Aorta (tissue), 5 donors: ENCODE measurements around the gene XRCC1. TPM values are rescaled to one million over a fixed set of nuclear protein-coding genes. Genes with fewer than 3 reads are reported as not detected.

ENCODE experiments used
- ATAC-seq: fragments of 200-7000 bp; cut with Tn5 transposase; one replicate; pipeline ENCODE4 v1.9.1; 2022; ENCODE audit warnings: moderate library complexity; ENCODE audit not compliant: low FRiP score
- DNase-seq, 2 donors: peaks; one replicate each; pipeline ENCODE4 v3.0.0-alpha.2; 2020
- H3K27ac ChIP-seq, 2 donors: one replicate each; pipeline ENCODE4 v1.5.1; 2013; ENCODE audit warnings: low read length in 2 of 2, mild to moderate bottlenecking in 2 of 2, moderate library complexity in 2 of 2, control low read depth in 1 of 2, inconsistent platforms in 1 of 2, low read depth in 1 of 2
- H3K27me3 ChIP-seq, 2 donors: one replicate each; pipeline ENCODE4 v1.6.1; 2013; ENCODE audit warnings: control low read depth in 1 of 2, low read length in 1 of 2, mild to moderate bottlenecking in 1 of 2, moderate library complexity in 1 of 2; ENCODE audit not compliant: insufficient read depth in 2 of 2, control insufficient read depth in 1 of 2
- H3K36me3 ChIP-seq, 2 donors: one replicate each; pipeline ENCODE4 v1.6.1; 2013; ENCODE audit warnings: control low read depth in 1 of 2, low read length in 1 of 2, mild to moderate bottlenecking in 1 of 2; ENCODE audit not compliant: insufficient read depth in 2 of 2, control insufficient read depth in 1 of 2
- H3K4me1 ChIP-seq, 2 donors: one replicate each; pipeline ENCODE4 v1.6.1; 2013; ENCODE audit warnings: low read length in 2 of 2, control low read depth in 1 of 2, mild to moderate bottlenecking in 1 of 2, moderate library complexity in 1 of 2; ENCODE audit not compliant: insufficient read depth in 2 of 2, control insufficient read depth in 1 of 2
- H3K4me3 ChIP-seq, 2 donors: one replicate each; pipeline ENCODE4 v1.5.1; 2013; ENCODE audit warnings: low read length in 2 of 2, control low read depth in 1 of 2, mild to moderate bottlenecking in 1 of 2
- H3K9me3 ChIP-seq: one replicate; pipeline ENCODE4 v1.6.1; 2013; ENCODE audit warnings: mild to moderate bottlenecking, low read length; ENCODE audit not compliant: control insufficient read depth
- WGBS, 2 donors: extraction: QIAGEN DNeasy Blood & Tissue Kit; methylation state at CpG; one replicate each; pipeline ENCODE4 v1.1.7; 2013; 5-methylcytosine and 5-hydroxymethylcytosine counted together
- intact Hi-C, 2 donors: fragments of 100-400 bp; cut with DNase I; formaldehyde crosslinking; loops; one replicate each; pipeline versions ENCODE4 v1.14.2 to v1.15.0; 2022
- polyA plus RNA-seq, 2 donors: library from polyadenylated mRNA; stranded (reverse); fragments of 200-250 nt; gene quantifications; one replicate each; pipeline ENCODE4 v1.2.3, GENCODE V29; 2013
- total RNA-seq, 2 donors: library from RNA; stranded (reverse); fragmentation: NEBNext Ultra II Directional; extraction: Animal tissue kit (Norgen Biotek cat#: 25700); gene quantifications; one replicate each; pipeline ENCODE4 v1.2.1, GENCODE V29; 2021
- donor health status: healthy with polysubstance abuse.
- donor health status: Bipolar disorder and iron deficiency.
- donor health status: DM: no; HTN: no; CAD: no.
- donor health status: DM: no; HTN: no; CAD: no.
- donor health status: DM: yes; HTN: yes; CAD: no.

The XRCC1 gene
- total and polyA plus RNA-seq, 4 donors: 12.1 to 30.2 (median 24.8) TPM

DNA sequence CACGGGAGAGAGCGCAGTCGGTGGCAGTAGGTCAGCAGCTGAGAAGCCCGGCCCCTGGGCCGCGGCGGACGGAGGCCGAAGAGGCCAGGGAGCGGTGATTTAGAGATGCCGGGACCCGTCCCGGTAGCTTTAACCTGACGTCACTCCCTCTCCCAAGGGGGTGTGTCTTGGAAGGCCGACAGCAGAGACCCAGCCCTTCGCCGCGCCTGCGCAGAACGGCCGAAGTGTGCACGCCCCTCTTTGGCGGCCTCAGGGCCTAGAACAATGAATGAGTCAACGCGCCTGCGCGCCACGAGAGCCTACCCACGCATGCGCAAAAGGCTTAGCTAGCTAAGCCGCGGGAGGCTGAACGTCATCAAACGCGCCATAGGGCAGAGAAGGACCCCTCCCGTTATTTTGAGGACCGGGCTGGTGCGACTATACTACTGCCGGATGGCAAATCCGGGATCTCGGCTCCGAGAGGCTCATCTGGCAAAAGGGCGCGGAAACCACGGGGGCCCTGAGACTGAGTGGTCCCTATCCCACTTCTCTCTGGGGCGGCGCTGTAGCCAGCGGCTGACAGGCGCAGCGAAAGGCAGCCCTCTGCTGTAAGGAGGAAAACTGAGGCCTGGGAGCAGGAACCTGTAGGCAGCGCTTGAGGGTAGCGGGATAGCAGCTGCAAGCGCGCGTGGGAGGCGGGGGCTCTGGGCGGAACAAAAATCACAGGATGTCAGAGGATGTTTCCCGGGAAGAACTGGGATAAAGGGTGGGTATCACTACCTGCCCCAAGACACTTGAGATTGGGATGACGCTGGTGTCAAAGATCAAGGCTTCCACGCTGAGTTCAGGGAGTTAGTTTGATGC is 20.9 kb upstream of the XRCC1 start, which contains the start of the genes IRGQ and ZNF576:
Gene IRGQ (minus strand): TSS at position 136 of the 843 bp plus-strand sequence. CDS start 796 bp downstream, outside the sequence.
Gene ZNF576 (plus strand): TSS at position 597 of the 843 bp plus-strand sequence. CDS start 514 bp downstream, outside the sequence.
- H3K27me3 ChIP-seq: no peaks in the 10 kb centered on the region
- ATAC-seq (peak; percentile 97), DNase-seq (peak; percentile 100)
- peak within 1 kb of the TSS; percentile 45 to 74 for H3K4me3 ChIP-seq
- 0% methylated on average over 58 to 60 of the region's 60 CpGs for WGBS, 2 donors
- intact Hi-C loops: loop anchor here (1.0 to 2.0 kb wide), 2 partner anchors 21 to 63 kb away; partner anchors contain the start of genes PINLYP (in 2 of the 2), XRCC1 (in 2 of the 2) and ZNF575 (in 1 of the 2)
- no peaks in the 10 kb centered on the region for H3K9me3 ChIP-seq
- H3K4me1 ChIP-seq: peaks cover 0 to 5% of the 10 kb centered on the region in 2 donors
- peaks cover 0 to 10% of the 10 kb centered on the region in 2 donors for H3K36me3 ChIP-seq
- peak within 1 kb of the TSS; percentile 15 to 61 for H3K27ac ChIP-seq

DNA sequence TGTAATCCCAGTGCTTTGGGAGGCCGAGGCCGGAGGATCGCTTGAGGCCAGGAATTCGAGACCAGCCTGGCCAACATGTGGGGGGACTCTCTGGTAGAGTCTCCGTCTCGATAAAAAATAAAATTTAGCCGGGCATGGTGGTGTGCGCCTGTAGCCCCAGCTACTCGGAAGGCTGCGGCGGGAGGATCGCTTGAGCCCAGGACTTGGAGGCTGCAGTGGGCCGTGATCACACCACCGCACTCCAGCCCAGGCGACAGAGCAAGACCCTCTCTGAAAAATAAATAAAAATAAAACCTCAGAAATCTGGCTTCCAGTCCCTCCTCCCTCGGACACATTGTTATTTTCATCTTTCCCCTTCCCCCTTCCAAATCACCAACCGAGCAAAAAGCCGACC is 20.3 kb upstream of the XRCC1 start:
- Histone ChIP-seq H3K36me3 (peaks cover 0 to 10% of the 10 kb centered on the region in 2 donors), H3K9me3 (no peaks in the 10 kb centered on the region), H3K27ac (peak overlapping the region in 1 of 2 donors; percentile 50), H3K27me3 (no peaks in the 10 kb centered on the region), H3K4me1 (peaks cover 0 to 5% of the 10 kb centered on the region in 2 donors), H3K4me3 (peak overlapping the region; percentile 15 to 74)
- DNase-seq (no peak), ATAC-seq (peak; percentile 26)
- intact Hi-C loops: no loop called here
- 1% methylated on average over 18 of the region's 18 CpGs for WGBS, 2 donors

DNA sequence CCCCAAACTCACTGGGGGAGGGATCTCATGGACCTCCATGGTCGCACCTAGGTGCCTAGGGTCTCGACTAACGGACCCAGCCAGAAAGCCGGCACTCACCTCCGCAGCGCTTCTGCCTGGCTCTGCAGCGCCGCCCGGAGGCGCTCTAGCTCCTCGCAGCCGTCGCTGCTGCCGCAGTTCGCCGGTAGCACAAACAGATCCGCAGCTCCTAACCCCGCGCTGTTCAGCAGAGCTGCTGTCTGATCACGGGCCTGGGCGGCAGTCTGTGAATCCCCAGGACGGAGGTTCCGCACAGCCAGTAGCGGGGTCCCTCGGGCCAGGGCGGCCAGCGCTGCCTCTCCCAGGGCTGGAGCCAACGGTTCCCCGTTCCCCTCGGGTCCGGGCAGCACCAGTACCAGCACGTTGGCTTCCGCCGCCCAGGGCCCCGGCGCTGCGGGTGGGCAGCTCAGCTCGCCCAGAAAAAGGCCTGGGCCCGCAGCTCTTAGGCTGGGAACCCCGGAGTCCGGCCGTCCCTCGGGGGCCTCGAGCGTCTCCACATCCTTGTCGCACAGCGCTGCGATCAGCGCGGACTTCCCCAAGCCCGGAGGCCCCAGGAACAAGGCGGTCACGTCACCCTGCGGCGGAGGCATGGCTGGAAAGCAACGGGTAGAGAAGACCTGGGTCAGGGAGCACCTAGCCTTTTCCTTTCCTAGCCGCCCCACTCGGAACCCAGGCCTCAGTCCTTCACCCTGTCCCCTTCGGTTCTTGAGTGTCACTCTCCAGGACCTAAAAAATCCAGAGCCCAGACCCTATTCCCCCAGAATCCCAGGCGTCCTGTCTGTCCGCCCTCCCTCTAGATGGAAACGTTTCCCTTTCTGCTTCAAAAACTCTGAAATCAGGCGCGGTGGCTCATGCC is 19.6 kb upstream of the XRCC1 start:
- Histone ChIP-seq H3K4me1 (peaks cover 0 to 5% of the 10 kb centered on the region in 2 donors), H3K27me3 (no peaks in the 10 kb centered on the region), H3K27ac (peak overlapping the region in 1 of 2 donors; percentile 50), H3K9me3 (no peaks in the 10 kb centered on the region), H3K4me3 (peak overlapping the region; percentile 15 to 74), H3K36me3 (peaks cover 0 to 10% of the 10 kb centered on the region in 2 donors)
- intact Hi-C loops: loop anchor here in 1 of 2 donors (5.0 kb wide), 1 partner anchor 58 kb away; no protein-coding TSS in a partner anchor
- WGBS, 2 donors: 1% methylated on average over 63 to 64 of the region's 64 CpGs
- peak; percentile 78 to 82 for DNase-seq
- peak; percentile 13 for ATAC-seq

DNA sequence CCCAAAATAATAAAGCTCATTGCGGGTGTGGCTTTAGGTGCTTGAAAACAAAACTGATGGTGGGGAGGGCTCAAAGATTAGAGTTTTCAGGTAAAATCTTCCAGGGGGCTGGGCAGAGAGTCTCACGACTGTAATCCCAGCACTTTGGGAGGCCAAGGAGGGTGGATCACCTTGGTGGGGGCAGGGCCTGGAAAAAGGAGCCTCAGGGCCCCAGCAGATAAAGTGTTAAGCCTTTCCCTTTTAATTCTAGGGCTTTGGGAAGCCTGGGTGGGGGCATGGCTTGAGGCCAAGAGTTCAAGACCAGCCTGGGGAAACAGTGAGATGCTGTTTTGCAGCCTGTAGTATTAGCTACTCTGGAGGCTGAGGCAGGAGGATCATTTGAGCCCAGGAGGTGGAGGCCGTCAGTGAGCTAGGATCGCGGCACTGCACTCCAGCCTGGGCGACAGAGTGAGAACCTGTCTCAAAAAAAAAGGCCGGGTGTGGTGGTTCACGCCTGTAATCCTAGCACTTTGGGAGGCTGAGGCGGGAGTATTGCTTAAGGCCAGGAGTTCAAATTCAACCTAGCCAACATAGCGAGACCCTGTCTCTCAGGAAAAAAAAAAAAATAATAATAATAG is 18.9 kb upstream of the XRCC1 start:
- intact Hi-C loops: loop anchor here in 1 of 2 donors (5.0 kb wide), 1 partner anchor 57 kb away; no protein-coding TSS in a partner anchor
- 84 to 86% methylated on average over 10 of the region's 10 CpGs for WGBS, 2 donors
- no peaks in the 10 kb centered on the region for H3K27me3 ChIP-seq
- H3K36me3 ChIP-seq: peaks cover 0 to 8% of the 10 kb centered on the region in 2 donors
- H3K9me3 ChIP-seq: no peaks in the 10 kb centered on the region
- ATAC-seq: no peak
- H3K4me3 ChIP-seq: peak overlapping the region in 1 of 2 donors; percentile 74
- peaks cover 0 to 5% of the 10 kb centered on the region in 2 donors for H3K4me1 ChIP-seq
- no peak for DNase-seq
- H3K27ac ChIP-seq: no peak overlapping the region

DNA sequence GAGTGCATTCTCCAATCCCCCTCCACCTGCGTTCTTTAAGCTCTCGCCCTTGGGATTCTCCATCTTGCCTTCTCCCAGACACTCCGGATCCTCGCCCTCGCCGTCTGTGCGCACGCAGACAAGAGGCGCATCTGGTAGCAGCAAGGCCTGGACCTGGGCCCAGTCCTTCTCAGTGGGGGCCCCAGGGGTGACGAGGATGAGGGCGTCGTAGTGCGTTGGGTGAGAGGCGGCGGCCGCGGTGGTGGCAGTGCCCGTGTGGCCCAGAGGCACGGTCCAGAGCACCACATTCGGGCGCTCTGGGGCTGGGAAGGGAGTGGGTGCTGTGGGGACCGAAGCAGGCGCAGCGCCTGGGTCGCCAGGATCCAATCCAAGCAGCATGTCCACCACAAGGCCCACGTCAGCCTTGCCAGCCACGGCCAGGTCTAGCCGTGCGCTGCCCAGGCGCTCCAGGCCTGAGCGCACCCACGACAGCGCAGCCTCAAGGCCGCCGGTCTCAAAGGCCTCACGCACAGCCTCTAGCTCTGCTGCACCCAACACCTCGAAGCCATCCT is 17.5 kb upstream of the XRCC1 start:
- Histone ChIP-seq H3K36me3 (peaks cover 0 to 5% of the 10 kb centered on the region in 2 donors), H3K9me3 (no peaks in the 10 kb centered on the region), H3K27ac (no peak overlapping the region), H3K4me3 (no peak overlapping the region), H3K27me3 (no peaks in the 10 kb centered on the region), H3K4me1 (peaks cover 0 to 5% of the 10 kb centered on the region in 2 donors)
- no peak for DNase-seq
- 94% methylated on average over 36 to 37 of the region's 37 CpGs for WGBS, 2 donors
- intact Hi-C loops: loop anchor here in 1 of 2 donors (5.0 kb wide), 1 partner anchor 56 kb away; no protein-coding TSS in a partner anchor
- ATAC-seq: no peak

DNA sequence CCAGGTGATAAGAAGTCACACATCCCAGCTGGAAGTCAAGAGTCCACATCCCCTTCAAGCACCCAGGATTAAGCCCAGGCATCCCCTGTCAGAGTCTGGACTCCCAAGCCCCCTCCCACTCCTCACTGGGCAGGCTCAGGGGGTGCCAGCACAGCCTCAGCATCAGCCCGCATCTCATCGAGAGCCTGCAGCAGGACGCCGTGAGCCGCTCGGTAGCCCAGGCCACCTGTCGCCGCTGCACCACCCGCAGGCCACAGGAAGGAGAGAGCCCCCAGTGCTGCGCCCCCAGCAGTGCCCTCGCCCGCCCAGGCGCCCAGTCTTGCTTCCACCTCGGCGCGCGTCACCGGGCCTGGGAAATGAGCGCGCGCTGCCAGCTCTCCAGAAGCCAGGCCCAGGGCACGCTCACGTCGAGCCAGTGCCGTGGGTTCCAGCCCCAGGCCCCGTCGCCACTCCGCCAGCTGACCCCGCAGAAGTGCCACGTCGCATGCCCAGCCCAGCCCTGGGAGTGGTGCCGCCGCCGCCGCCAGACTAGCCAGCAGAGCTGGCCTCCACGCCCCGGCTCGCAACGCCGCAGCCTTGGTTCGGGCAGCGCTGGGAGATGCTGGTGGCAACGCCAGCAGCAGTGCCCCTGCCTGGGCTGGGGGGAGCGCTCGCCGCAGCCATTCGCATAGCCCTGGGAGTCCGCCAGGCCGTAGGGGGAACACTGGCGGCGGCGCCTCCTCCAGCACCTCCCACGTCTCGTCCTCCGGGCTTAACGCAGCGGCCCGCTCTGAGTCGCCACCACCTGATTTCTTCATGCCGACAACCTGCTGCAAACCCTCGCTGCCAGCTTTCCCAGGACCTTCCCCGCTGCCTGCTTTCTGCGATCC is 16.8 kb upstream of the XRCC1 start:
- H3K4me1 ChIP-seq: peaks cover 0 to 2% of the 10 kb centered on the region in 2 donors
- peaks cover 0 to 5% of the 10 kb centered on the region in 2 donors for H3K36me3 ChIP-seq
- intact Hi-C loops: loop anchor here in 1 of 2 donors (5.0 kb wide), 1 partner anchor 55 kb away; no protein-coding TSS in a partner anchor
- H3K27me3 ChIP-seq: no peaks in the 10 kb centered on the region
- DNase-seq: peak in 1 of 2 donors; percentile 76
- H3K4me3 ChIP-seq: no peak overlapping the region
- WGBS, 2 donors: 95% methylated on average over 58 to 63 of the region's 63 CpGs
- H3K9me3 ChIP-seq: no peaks in the 10 kb centered on the region
- no peak overlapping the region for H3K27ac ChIP-seq
- ATAC-seq: no peak

DNA sequence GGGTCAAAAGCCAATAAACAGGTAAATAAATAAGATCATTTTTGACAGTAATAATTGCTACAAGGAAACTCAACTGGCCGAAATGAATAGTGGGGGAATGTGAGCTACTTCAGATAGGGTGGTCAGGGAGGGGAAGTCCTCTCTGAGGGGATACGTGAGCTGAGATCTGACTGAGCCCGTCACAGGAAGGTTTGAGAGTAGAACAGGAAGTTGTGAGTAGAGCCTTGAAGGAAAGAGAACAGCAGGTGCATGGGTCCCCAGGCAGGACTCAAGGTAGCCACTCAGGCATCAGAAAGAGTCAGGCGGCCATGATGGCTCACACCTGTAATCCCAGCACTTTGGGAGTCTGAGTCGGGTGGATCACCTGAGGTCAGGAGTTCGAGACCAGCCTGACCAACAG is 14.4 kb upstream of the XRCC1 start:
- 86 to 90% methylated on average over 6 of the region's 6 CpGs for WGBS, 2 donors
- no peak overlapping the region for H3K4me3 ChIP-seq
- ATAC-seq (no peak), DNase-seq (no peak)
- H3K36me3 ChIP-seq: peaks cover 0 to 5% of the 10 kb centered on the region in 2 donors
- no peaks in the 10 kb centered on the region for H3K9me3 ChIP-seq
- H3K27ac ChIP-seq: no peak overlapping the region
- intact Hi-C loops: loop anchor here in 1 of 2 donors (5.0 kb wide), 1 partner anchor 52 kb away; no protein-coding TSS in a partner anchor
- no peaks in the 10 kb centered on the region for H3K27me3 ChIP-seq
- H3K4me1 ChIP-seq: no peaks in the 10 kb centered on the region
